ENCODE results near the gene ABCB7.

DNA sequence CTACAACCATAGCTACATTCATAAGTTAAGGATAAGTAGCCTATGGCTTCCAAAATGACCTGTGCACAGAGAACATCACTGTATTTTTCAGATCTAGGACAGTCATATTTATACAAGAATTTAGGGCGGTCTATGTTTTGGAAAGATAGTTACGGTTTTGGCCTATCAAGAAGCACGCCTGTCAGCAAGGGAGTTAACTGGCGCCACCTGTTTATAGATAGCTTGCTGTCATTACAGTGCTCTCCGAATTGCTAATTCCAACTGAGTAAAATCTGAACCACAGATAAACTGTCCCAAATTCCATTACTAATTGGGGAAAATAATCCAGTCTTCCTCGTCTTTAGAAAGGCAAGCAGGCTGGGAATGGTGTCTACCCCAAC is 646 bp downstream of the ABCB7 start:
- TF ChIP-seq, protein P1, sequence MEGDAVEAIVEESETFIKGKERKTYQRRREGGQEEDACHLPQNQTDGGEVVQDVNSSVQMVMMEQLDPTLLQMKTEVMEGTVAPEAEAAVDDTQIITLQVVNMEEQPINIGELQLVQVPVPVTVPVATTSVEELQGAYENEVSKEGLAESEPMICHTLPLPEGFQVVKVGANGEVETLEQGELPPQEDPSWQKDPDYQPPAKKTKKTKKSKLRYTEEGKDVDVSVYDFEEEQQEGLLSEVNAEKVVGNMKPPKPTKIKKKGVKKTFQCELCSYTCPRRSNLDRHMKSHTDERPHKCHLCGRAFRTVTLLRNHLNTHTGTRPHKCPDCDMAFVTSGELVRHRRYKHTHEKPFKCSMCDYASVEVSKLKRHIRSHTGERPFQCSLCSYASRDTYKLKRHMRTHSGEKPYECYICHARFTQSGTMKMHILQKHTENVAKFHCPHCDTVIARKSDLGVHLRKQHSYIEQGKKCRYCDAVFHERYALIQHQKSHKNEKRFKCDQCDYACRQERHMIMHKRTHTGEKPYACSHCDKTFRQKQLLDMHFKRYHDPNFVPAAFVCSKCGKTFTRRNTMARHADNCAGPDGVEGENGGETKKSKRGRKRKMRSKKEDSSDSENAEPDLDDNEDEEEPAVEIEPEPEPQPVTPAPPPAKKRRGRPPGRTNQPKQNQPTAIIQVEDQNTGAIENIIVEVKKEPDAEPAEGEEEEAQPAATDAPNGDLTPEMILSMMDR (conservative IDR thresholded peaks at IDR 0.05 in 1 of 2, IDR thresholded peaks at IDR 0.05 in 1 of 2; ENCODE audit: extremely low read depth in 1 of 2, insufficient read depth in 1 of 2, low read depth in 1 of 2, low read length in 2 of 2), result no peak
- no peak for TF ChIP-seq EZH2 (IDR thresholded peaks at IDR 0.05; ENCODE audit: borderline replicate concordance, low read length)

All from mammary epithelial cell (primary cell).